WTC11 (cell line): ENCODE results near the gene MS4A15.

ENCODE experiments used
- CBFB ChIP-seq: sonication (generic); formaldehyde crosslinking; IDR thresholded peaks from 2 replicates; pipeline ENCODE4 v1.8.1; 2022; ENCODE audit warnings: mild to moderate bottlenecking, low read depth, missing genetic modification reagents
- CTCF ChIP-seq: fragments of 200-600 bp; IDR thresholded peaks from 2 replicates; pipeline ENCODE4 v1.8.0; 2022; ENCODE audit warnings: antibody characterized with exemption
- ESRRA ChIP-seq: sonication (generic); formaldehyde crosslinking; IDR thresholded peaks from 2 replicates; pipeline ENCODE4 v1.8.1; 2022; ENCODE audit warnings: mild to moderate bottlenecking, missing genetic modification reagents, borderline replicate concordance
- JUN ChIP-seq: sonication (generic); formaldehyde crosslinking; IDR thresholded peaks from 2 replicates; pipeline ENCODE4 v1.8.0; 2023; ENCODE audit warnings: mild to moderate bottlenecking, missing genetic modification reagents
- TF ChIP-seq, protein P1 (sequence below): sonication (generic); formaldehyde crosslinking; IDR thresholded peaks from 2 replicates; pipeline ENCODE4 v1.8.0; 2022; ENCODE audit warnings: mild to moderate bottlenecking, missing genetic modification reagents

GRCh38 chr11:60739114-60739513 is 17.6 kb upstream of the MS4A15 start:
- TF ChIP-seq JUN (no peak), ESRRA (CRISPR knock-in tag) (no peak), CTCF (peak; percentile 51), CBFB (CRISPR knock-in tag) (no peak)
- TF ChIP-seq, protein P1, sequence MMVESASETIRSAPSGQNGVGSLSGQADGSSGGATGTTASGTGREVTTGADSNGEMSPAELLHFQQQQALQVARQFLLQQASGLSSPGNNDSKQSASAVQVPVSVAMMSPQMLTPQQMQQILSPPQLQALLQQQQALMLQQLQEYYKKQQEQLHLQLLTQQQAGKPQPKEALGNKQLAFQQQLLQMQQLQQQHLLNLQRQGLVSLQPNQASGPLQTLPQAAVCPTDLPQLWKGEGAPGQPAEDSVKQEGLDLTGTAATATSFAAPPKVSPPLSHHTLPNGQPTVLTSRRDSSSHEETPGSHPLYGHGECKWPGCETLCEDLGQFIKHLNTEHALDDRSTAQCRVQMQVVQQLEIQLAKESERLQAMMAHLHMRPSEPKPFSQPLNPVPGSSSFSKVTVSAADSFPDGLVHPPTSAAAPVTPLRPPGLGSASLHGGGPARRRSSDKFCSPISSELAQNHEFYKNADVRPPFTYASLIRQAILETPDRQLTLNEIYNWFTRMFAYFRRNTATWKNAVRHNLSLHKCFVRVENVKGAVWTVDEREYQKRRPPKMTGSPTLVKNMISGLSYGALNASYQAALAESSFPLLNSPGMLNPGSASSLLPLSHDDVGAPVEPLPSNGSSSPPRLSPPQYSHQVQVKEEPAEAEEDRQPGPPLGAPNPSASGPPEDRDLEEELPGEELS (CRISPR knock-in tag), result no peak
